Epithelial cell of prostate (primary cell): ENCODE results near the gene COG3.
"Not testable (repeated sequence)": the region's sequence is repeated elsewhere in the genome, so short reads cannot be mapped to it uniquely, and the experiment has no call there.

Experiments used
- DNase-seq: peaks from one replicate; pipeline ENCODE4 v3.0.0-alpha.2; 2011; ENCODE audit warnings: low read depth, low spot score
- H3K27ac ChIP-seq: fragments of 450-650 bp; 2 replicates; pipeline ENCODE4 v1.5.1; 2017; ENCODE audit warnings: mild to moderate bottlenecking

The COG3 gene, protein sequence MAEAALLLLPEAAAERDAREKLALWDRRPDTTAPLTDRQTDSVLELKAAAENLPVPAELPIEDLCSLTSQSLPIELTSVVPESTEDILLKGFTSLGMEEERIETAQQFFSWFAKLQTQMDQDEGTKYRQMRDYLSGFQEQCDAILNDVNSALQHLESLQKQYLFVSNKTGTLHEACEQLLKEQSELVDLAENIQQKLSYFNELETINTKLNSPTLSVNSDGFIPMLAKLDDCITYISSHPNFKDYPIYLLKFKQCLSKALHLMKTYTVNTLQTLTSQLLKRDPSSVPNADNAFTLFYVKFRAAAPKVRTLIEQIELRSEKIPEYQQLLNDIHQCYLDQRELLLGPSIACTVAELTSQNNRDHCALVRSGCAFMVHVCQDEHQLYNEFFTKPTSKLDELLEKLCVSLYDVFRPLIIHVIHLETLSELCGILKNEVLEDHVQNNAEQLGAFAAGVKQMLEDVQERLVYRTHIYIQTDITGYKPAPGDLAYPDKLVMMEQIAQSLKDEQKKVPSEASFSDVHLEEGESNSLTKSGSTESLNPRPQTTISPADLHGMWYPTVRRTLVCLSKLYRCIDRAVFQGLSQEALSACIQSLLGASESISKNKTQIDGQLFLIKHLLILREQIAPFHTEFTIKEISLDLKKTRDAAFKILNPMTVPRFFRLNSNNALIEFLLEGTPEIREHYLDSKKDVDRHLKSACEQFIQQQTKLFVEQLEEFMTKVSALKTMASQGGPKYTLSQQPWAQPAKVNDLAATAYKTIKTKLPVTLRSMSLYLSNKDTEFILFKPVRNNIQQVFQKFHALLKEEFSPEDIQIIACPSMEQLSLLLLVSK

GRCh38 chr13:45464687-45465453, at the start of gene COG3:
Gene COG3 (plus strand): TSS chr13:45464939. CDS start chr13:45465037, 98 bp downstream.
- peak within 1 kb of the TSS; percentile 93 for H3K27ac ChIP-seq

GRCh38 chr13:45415112-45415511, 49.6 kb upstream of the COG3 start:
- no peak for DNase-seq
- H3K27ac ChIP-seq: peak overlapping the region; percentile 77

More at GRCh38 chr13:45464687-45465453, at the start of gene COG3:
- DNase-seq: peak; percentile 92

- DNase-seq: no peak
- peak overlapping the region; percentile 71 for H3K27ac ChIP-seq
Measured at GRCh38 chr13:45416516-45417128, 48.1 kb upstream of the COG3 start.

GRCh38 chr13:45417790-45418534, 46.8 kb upstream of the COG3 start, which contains the start of gene SLC25A30:
Gene SLC25A30 (minus strand): TSS chr13:45418373. CDS start chr13:45411425, 6,948 bp downstream.
- no peak for DNase-seq
- H3K27ac ChIP-seq: peak within 1 kb of the TSS; percentile 71

GRCh38 chr13:45419389-45419788, 45.4 kb upstream of the COG3 start:
- not testable (repeated sequence) for DNase-seq, H3K27ac ChIP-seq

- H3K27ac ChIP-seq: no peak overlapping the region
- DNase-seq: no peak
Measured at GRCh38 chr13:45419945-45420344, 44.8 kb upstream of the COG3 start.

GRCh38 chr13:45422731-45423292, 41.9 kb upstream of the COG3 start:
- no peak for DNase-seq
- H3K27ac ChIP-seq: no peak overlapping the region

- H3K27ac ChIP-seq: not testable (repeated sequence)
Measured at GRCh38 chr13:45426056-45426841, 38.5 kb upstream of the COG3 start.

DNA sequence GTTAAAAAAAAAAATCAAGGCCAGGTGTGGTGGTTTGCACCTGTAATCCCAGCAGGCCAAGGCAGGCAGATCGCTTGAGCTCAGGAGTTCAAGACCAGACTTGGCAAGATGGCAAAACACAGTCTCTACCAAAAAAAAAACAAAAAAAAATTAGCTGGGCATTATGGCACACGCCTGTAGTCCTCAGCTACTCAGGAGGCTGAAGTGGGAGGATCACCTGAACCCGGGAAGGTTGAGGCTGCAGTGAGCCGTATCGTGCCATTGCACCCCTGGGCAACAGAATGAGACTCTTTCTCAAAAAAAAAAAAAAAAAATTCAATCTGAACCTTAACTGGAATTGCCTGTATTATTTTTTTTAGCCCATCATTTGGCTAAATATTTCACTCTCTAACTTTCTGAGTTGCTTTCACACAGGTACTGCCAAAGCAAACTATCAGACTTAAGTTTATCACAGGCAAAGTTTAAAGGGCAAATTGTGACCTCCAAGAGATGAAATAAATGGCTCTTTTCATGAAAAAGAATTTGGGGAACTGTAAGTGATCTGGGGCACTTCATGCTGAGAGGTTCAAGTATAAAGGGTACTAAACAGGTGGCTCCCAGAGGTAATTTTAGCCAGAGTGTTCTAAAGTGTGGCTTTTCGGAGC, 31.9 kb upstream of the COG3 start:
- DNase-seq: no peak
- H3K27ac ChIP-seq: no peak overlapping the region

More at GRCh38 chr13:45426056-45426841, 38.5 kb upstream of the COG3 start:
- not testable (repeated sequence) for DNase-seq

GRCh38 chr13:45433381-45433790, 31.4 kb upstream of the COG3 start:
- no peak for DNase-seq
- no peak overlapping the region for H3K27ac ChIP-seq

DNA sequence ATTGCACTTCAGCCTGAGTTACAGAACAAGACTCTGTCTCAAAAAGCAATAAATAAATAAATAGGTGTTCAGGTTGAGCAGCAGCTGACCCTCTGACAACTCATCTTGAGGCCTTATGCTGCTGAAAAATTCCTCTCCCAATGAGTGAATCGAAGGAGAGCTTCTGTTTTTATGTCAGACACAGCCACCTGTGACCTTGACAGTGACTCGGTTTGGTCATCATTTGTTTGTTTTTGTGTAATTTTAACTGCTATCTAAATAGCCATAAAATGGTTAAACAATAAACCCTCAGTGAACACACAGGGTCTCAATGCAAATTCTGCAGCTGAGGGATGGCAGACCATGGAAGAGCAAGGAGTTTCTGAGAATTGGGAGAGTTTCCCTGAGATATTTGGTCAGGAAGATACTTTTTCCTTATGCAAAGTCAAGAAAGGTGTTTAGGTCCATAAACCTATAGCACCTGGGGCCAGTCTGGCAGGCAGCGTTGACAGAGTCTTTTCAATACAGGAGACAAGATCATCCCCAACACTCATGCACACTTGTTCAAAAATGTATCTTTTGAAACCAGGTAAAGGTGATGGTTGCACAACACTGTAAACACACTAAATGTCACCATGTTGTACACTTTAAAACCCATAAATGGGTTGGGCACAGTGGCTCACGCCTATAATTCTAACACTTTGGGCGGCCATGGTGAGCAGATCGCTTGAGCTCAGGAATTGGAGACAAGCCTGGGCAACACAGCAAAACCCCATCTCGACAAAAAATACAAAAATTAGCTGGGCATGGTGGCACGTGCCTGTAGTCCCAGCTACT, 30.0 kb upstream of the COG3 start:
- DNase-seq: no peak
- no peak overlapping the region for H3K27ac ChIP-seq

DNA sequence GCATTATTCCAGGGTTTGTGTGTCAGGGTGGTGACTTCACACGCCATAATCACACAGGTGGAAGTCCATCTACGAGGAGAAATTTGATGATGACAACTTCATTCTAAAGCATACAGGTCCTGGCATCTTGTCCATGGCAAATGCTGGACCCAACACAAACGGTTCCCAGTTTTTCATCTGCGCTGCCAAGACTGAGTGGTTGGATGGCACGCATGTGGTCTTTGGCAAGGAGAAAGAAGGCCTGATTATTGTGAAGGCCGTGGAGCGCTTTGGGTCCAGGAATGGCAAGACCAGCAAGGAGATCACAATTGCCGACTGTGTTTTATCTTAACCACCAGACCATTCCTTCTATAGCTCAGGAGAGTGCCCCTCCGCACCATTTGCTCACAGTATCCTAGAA, 28.4 kb upstream of the COG3 start:
- DNase-seq: no peak
- H3K27ac ChIP-seq: no peak overlapping the region

DNA sequence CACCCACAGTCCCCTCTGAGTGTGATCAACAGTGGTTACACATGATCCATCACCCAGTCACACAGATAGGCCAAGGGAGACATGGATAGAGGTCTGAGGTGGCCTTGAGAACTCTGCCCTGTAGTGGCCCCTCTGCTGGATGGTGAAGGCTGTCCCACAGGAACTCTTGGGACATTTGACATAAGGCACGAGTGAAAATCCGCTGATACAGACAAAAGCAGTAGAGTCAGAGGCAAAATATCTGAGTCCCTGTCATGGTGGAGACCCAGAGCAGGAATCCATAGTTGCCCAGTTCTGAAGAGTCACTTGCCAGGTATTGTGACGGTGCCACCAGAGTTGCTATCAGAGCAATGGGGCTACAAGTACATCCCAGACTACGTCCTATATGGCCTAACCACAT, 27.8 kb upstream of the COG3 start:
- no peak for DNase-seq
- no peak overlapping the region for H3K27ac ChIP-seq

GRCh38 chr13:45437947-45438346, 26.8 kb upstream of the COG3 start:
- H3K27ac ChIP-seq: no peak overlapping the region
- DNase-seq: no peak

- no peak overlapping the region for H3K27ac ChIP-seq
- DNase-seq: no peak
Measured at GRCh38 chr13:45439008-45439407, 25.7 kb upstream of the COG3 start.

DNA sequence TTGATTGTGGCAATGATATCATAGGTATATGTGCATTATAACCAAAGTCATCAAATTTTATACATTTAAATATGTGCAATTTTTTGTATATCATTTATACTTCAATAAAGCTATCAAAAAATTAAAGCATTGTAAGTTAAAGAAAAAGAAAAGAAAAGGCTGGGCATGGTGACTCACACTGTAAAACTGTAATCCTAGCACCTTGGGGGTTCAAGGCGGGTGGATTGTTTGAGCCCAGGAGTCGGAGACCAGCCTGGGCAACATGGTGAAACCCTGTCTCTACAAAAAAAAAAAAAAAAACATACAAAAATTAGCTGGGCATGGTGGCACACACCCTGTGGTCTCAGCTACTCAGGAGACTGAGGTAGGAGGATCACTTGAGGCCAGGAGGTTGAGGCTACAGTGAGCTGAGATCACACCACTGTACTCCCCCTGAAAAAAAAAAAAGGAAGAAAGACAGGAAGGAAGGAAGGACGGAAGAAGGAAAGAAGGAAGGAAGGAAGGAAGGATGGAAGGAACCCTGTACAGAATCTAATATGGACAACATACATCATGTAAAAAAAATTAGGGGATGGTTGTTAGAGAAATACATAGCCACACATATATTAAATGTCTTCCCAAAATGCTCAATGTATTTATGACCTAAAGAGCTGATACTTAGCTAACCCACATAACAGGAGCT, 24.8 kb upstream of the COG3 start:
- DNase-seq: no peak
- no peak overlapping the region for H3K27ac ChIP-seq
